Spleen (tissue), 7 donors: ENCODE measurements around the gene ADCY4.

ENCODE experiments used
- POLR2A ChIP-seq, 3 donors: fragments of 450-650 bp; IDR thresholded peaks; one replicate each; pipeline ENCODE4 v1.5.1; 2017; ENCODE audit warnings: antibody characterized with exemption in 3 of 3, mild to moderate bottlenecking in 1 of 3
- POLR2AphosphoS5 ChIP-seq, 3 donors: sonication (generic); formaldehyde crosslinking; IDR thresholded peaks; one replicate each; pipeline ENCODE4 v1.5.1; 2017; ENCODE audit warnings: antibody characterized with exemption in 3 of 3
- TF ChIP-seq, protein P1 (sequence below), 11 experiments: fragments of 200-600 bp in 7 of 11; fragments of 450-650 bp in 4 of 11; sonication (generic) in 4 of 11; IDR thresholded peaks in 8 of 11; conservative IDR thresholded peaks in 3 of 11; 1 replicate in 7 of 11; 2 replicates in 4 of 11; pipeline versions ENCODE4 v1.4.0 to v1.8.0; 2016 to 2021; ENCODE audit warnings: antibody characterized with exemption in 11 of 11, inconsistent platforms in 4 of 11, mild to moderate bottlenecking in 1 of 11
- donor health status: DM: no; HTN: no; CAD: no; lungs with moderate emphysema.
- donor health status: DM: no; HTN: no; CAD: no.
- donor health status: DM: no; HTN: no; CAD: no.

- TF ChIP-seq, protein P1, sequence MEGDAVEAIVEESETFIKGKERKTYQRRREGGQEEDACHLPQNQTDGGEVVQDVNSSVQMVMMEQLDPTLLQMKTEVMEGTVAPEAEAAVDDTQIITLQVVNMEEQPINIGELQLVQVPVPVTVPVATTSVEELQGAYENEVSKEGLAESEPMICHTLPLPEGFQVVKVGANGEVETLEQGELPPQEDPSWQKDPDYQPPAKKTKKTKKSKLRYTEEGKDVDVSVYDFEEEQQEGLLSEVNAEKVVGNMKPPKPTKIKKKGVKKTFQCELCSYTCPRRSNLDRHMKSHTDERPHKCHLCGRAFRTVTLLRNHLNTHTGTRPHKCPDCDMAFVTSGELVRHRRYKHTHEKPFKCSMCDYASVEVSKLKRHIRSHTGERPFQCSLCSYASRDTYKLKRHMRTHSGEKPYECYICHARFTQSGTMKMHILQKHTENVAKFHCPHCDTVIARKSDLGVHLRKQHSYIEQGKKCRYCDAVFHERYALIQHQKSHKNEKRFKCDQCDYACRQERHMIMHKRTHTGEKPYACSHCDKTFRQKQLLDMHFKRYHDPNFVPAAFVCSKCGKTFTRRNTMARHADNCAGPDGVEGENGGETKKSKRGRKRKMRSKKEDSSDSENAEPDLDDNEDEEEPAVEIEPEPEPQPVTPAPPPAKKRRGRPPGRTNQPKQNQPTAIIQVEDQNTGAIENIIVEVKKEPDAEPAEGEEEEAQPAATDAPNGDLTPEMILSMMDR (IDR thresholded peaks at IDR 0.05 in 8 of 11, conservative IDR thresholded peaks at IDR 0.05 in 3 of 11): peak; percentile 64 to 95 (median 84)
- TF ChIP-seq POLR2A (IDR thresholded peaks at IDR 0.05): no peak
- TF ChIP-seq POLR2AphosphoS5 (IDR thresholded peaks at IDR 0.05): peak; percentile 50 to 73 (median 62)
Observed at GRCh38 chr14:24365600-24366412, 30.9 kb upstream of the ADCY4 start.
